GM18517 (cell line): ENCODE measurements around the gene PIK3CB.

ENCODE experiments used
- ATAC-seq: cut with Tn5 transposase; IDR thresholded peaks from one replicate; pipeline ENCODE4 v1.9.1; 2021; ENCODE audit warnings: mild to moderate bottlenecking, moderate library complexity; ENCODE audit not compliant: unreplicated experiment

The PIK3CB gene

DNA sequence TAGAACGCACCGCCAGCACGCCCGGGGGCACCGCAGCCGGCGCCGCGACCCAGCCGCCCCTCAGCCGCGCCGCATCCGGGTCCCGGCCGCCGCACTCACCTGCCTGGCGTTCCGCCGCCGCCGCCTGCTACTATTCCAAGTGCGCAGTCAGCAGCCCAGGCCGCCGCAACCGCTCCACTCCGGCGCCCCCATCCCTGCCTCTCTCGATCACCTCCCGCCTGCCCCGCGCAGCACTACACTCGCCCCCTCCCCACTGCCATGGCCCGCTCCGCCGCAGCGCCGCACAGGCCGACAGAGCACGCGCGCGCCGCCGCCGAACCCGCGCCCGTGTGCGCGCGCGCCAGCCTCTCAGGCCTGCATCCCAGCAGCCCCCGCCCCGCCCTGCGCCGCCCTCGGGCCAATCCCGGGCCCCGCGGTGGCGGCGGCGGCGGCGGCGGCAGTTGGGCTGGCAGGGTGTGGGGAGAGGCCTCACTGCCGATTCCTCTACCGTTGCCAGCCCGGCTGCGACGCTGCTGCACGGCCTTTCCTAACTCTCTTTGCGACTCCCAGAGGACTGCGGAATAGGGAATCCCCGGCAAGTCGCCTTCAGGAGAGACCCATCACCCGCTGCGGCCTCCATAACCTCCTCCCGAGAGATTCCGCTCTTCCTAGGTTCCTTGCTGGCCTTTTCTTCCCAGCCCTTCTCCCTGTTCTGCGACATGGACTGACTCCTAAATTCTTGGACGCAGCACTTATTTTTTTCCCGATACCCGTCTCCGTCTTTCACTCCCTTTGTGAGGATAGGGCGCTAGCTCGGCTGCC lies at the start of gene PIK3CB:
PIK3CB (minus strand) TSS at position 333 of the 801 bp plus-strand sequence. CDS start 75,585 bp downstream, outside the sequence.
- ATAC-seq: peak; percentile 80

DNA sequence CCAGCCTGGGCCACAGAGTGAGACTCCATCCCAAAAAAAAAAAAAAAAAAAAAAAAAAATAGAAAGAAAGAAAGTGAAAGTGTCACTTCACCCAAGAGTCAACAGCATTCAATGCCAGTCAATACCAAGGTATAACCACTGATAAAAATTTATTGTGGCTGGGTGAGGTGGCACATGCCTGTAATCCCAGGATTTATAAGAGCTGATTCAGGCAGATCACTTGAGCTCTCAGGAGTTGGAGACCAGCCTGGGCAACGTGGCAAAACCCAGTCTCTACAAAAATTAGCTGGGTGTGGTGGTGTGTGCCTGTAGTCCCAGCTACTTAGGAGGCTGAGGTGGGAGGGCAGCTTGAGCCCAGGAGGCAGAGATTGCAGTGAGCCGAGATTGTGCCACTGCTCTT lies 46.5 kb upstream of the PIK3CB start:
- ATAC-seq: no peak

DNA sequence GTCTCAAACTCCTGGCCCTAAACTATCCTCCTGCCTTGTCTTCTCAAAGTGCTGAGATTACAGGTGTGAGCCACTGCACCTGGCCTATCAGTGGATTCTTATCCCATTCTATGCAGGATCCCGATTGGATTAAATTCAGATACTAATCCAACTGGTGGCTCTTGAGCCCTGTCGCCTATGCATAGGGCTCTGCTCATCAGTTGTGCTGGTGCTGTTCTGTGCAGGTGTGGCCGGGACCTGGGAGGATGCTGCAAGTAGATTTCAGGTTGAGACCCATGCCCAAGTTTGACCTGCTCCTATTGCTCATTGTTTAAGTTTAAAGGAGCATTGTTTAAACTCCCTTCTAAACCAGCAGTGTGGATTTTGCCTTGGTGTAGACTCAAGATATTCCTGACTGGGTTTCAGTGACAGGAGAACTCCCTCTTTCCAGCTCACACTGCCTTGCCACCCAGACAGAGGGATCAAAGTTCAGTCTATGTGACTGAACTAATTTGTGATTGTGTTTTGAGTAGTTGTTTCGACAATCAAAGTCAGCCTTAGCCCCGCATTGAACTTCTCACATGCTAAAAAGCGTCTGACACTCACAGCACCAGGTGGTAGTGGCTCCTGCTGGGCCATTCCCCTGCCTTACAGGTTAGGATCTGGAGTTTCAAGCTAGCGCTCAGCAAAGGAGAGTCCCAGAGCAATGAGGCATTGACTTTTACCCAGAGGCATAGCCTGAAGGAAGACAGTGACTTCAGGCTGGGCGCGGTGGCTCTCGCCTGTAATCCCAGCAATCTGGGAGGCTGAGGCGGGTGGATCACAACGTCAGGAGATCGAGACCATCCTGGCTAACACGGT lies 45.0 kb upstream of the PIK3CB start:
- ATAC-seq: no peak

DNA sequence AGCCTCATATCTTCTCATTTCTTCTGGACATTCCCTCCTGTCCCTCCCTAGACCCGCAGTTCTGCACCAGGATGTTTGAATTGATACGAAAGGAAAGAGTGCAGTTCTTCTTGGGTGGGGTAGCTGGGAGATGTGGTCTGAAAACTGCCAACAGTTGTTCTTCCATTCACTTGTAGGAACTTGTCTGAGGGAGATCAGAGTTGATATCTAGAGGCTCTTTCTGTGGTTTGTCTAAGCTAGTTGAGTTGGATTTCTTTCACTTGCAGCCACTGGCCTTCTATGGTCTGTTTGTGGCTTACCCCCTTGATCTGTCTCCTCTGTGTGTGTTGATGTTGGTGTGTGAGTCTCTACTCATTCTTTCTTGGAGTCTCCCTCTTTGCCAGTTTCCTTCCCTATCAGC lies 42.5 kb upstream of the PIK3CB start:
- no peak for ATAC-seq

DNA sequence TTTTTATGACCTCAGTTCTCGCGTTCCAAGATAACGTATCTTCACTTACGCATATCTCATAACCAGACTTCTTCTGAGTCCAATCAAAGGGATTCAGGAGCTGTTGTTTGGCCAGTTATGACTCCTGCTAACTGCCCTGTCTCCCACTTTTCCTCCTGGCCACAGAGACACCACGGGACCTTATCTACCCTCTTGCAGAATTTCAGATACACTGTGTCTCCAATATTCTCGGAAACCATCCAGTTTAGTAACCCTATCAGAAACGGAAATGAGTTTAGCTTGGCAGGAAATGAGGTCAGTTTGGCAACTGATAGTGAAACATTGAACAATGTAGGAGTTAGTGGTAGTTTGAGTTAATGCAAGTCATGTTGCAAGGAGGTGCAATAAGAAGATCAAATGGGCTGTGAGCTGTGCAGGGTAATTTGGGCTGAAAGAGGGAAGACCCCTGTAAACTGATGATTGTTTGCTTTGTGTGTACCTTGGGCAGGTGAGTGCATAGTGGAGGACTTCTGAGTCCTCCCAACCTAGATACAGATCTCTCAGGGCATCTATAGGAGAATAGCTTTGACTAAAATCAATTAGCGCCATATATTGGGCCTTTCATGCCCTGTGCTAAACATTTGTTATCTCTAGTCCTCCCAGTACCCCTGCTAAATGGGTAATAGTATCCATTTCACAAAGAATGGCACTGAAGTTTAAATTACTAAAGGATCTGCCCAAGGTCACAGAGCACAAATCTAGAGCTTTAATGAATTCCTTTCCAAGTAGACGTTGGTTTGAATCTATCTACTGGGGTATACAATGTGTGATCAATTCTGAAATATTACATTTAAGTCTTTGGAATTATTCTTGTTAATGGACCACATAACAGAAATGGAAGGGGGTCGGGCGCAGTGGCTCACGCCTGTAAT lies 41.3 kb upstream of the PIK3CB start:
- ATAC-seq: no peak

DNA sequence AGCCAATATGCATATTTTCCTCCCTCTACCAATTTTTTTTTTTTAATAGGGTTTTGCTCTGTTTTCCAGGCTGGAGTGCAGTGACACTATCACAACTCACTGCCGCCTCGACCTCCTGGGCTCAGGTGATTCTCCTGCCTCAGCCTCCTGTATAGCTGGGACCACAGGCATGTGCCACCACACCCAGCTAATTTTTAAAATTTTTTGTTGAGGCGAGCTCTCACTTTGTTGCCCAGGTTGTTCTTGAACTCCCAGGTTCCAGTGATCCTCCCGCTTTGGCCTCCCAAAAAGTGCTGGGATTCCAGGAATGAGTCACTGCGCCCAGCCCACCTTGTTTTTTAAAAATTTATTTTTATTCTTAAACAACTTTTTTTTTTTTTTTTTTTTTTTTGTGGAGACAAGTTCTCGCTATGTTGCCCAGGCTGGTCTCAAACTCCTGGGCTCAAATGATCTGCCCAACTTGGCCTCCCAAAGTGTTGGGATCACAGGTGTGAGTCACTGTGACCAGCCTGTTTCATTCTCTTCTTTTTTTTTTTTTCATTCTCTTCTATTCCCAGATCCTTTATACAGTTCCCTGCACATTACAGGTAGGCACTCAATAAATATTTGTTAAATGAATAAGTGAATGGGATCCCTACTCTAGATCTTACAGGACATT lies 40.5 kb upstream of the PIK3CB start:
- no peak for ATAC-seq

DNA sequence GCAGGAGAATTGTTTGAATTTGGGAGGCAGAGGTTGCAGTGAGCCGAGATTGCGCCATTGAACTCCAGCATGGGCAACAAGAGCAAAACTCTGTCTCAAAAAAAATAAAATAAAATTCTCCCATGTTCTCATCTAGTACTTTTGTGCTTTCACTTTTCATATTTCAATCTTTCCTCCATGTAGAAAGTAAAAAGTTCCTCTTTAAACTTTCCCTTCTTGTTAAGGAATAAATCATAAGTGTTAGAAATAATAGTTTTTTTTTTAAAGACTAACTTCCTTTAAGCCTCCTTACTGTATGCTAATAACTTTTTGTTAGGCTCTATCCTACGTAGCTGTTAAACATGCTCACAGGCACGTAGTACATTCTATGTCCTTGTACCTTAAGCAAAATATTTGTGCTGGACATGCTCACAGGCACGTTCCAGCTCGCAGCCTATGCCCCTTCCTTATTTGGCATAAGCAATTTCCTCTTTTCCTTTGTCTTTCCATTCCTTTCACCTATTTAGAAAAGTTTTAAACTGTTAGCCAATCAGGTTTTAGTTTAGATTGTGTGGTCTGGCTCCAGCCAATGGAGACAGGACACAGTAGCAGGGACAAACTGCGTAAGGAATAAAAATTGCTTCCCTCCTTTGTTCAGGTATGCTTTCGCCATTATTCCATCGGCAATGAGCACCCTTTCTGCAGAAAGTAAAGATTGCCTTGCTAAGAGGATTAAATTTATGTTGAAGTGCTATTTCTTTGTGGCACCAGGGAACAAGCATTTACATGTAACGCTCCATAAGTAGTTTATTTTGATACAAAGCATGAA lies 38.9 kb upstream of the PIK3CB start:
- ATAC-seq: no peak

DNA sequence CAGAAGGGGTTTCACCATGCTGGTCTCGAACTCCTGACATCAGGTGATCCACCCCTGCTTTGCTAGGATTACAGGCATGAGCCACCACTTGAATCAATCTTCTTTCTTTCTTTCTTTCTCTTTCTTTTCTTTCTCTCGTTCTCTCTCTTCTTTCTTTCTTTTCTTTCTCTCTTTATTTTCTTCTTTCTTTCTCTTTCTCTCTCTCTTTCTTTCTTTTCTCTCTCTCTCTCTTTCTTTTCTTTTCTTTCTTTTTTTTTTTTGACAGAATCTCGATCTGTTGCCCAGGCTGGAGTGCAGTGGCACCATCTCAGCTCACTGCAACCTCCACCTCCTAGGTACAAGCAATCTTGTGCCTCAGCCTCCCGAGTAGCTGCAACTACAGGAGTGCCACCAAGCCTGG lies 37.9 kb upstream of the PIK3CB start:
- ATAC-seq: no peak

DNA sequence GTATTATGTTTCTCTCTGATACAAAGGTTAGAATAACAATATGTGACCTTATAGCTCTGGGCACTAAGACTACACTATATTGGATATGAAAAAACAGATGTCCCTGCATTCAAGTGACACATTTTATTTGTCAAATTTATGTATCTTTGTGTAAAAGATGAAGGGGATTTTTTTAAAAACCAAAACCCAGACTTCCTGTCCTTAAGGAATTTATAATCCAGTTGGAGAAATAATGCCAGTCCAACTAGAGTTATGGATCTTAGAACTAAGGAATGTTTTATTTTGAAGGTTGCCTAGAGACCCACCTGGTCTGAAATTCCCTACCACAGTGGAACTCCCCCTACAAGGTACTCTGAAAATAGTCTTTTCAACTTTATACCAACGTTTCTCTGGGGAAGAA lies 33.3 kb upstream of the PIK3CB start:
- no peak for ATAC-seq

DNA sequence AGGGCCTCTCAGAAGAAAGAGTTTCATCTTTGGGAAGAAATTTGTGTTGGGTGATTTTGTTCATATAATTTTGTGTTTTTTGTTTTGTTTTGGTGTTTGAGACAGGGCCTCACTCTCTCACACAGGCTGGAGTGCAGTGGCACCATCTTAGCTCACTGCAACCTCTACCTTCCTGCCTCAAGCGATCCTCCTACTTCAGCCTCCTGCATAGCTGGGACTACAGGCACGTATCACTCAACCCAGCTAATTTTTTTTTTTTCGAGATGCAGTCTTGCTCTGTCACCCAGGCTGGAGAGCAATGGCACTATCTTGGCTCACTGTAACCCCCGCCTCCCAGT lies 29.0 kb upstream of the PIK3CB start:
- ATAC-seq: no peak

DNA sequence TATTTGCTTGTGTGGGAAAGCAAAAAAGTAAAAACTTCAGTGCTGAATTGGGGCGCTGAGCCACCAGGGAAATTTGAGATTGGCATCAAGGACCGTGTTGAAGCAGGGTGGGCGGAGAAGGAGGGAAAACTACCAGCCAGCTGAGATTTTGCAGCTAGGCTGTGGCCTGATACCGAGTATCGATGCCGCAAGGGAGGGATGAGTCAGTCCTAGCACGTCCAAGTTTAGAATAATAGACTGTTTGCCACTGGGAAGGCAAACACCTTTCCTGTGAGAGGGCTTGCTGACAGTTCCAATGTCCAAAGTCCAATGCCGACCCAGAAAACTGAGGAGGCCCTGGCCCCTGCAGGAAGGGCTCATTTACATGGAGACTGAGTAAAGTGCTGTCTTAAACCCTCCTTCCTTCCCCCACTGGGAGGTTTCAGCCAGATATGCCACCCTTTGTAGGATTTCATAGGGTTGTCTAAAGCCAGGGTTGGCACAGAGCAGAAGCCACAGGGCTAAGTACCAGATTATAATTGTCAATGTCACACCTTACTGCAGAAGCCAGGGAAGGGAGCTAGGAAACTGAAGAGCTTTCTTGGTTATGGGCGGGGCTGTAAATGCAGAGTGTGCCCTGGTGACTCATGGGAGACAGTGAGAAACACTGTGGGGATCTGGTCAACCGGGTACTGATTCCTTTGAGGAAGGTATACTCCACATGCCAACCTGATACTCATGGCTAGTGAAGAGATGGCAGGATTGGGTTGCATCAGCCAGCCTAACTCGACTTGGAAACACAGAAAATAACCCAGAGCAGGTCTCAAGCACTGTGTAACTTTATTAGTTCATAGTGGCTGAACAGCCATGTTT lies 28.4 kb upstream of the PIK3CB start:
- ATAC-seq: no peak

DNA sequence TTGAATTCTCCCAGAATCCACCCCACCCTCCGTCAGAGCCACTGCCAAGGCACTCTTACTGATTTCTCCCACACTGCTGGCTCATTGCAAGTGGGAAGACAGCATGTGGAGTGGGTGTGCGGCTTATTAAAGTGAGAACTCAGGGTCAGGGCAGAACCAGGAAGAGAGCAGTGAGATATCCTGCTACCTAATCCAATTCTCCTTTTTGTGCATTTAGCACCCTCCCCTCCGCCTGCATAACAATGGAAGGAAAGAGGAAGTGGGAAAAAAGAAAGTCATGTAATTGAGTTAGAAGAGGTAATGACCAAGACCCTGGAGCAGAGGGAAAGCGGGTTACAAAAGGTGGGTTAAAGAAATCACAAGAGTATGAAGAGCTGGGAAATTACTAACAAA lies 27.8 kb upstream of the PIK3CB start:
- no peak for ATAC-seq

DNA sequence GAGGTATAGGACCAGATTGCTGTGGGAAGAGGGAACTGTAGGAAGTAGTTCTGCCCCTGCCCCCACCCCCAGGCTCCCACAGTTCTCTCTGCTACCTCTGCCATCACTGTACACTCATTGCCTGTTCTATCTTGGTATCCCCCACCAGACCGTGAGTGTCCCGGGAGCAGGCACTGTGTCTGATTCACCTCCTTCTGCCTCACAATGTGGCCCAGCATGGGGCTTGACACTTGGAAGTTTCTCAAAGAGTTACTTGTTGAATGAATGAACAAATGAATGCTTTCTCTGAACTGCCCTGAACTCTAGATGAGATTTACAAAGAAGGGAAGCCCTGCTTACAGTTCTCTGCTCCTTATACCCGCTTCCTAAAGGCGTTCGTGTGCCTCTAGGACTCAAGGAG lies 27.1 kb upstream of the PIK3CB start:
- no peak for ATAC-seq

DNA sequence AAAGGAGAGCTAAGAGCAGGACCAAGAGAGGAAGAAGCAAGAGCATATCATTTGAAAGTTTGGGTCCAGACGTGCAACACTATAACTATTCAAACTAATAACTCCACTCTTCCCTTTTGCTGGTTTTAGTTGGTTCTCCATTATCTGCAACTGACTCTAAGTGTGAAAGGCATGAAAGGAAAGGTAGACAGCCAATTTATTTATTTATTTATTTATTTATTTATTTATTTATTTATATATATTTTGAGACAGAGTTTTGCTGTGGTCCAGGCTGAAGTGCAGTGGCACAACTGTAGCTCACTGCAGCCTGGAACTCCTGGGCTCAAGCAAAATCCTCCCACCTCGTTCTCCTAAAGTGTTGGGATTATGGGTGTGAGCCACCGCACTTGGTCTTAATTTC lies 22.1 kb upstream of the PIK3CB start:
- ATAC-seq: no peak

DNA sequence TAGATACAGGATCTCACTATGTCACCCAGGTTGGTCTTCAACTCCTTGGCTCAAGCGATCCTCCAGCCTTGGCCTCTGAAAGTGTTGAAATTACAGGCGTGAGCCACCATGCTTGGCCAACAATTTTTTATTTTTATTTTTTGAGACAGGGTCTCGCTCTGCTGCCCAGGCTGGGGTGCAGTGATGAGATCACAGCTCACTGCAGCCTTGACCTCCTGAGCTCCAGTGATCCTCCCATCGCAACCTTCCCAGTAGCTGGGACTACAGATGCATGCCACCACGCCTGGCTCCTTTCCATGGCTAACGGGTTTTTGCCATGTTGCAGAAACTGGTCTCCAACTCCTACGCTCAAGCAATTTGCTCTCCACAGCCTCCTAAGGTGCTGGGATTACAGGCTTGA lies 20.2 kb upstream of the PIK3CB start:
- no peak for ATAC-seq

DNA sequence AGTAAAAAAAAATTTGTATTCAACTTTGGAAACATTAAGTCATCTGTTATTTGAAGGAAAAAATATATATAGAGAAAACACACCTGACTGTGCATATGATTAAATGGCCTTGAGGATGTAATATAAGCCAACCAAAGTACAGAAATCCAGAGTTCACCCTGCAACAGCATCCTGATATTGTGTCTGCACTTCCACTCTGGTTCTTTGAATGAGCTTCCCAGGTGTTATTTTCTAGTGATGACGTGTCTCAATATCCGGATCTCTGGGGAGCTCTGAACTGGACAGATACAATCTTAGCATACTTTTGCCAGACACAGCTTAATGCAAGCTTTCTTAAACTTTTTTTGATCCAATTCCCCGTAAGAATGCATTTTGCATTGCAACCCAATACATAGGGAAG lies 19.5 kb upstream of the PIK3CB start:
- no peak for ATAC-seq

DNA sequence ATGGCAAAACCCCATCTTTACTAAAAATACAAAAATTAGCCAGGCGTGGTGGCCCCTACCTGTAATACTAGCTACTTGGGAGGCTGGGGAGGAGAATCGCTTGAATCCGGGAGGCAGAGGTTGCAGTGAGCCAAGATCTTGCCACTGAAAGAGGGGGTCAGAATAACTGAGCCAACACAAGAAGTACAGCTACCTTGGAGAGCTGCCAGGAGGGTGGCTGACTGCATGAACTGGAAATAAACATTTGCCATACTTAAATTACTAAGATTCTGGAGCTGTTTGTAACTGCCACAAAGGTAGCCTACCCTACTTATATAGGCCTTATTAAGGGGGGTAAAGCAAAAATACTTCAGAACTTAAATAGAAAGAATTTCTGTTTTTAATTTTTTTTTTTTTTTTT lies 15.4 kb upstream of the PIK3CB start:
- ATAC-seq: no peak

DNA sequence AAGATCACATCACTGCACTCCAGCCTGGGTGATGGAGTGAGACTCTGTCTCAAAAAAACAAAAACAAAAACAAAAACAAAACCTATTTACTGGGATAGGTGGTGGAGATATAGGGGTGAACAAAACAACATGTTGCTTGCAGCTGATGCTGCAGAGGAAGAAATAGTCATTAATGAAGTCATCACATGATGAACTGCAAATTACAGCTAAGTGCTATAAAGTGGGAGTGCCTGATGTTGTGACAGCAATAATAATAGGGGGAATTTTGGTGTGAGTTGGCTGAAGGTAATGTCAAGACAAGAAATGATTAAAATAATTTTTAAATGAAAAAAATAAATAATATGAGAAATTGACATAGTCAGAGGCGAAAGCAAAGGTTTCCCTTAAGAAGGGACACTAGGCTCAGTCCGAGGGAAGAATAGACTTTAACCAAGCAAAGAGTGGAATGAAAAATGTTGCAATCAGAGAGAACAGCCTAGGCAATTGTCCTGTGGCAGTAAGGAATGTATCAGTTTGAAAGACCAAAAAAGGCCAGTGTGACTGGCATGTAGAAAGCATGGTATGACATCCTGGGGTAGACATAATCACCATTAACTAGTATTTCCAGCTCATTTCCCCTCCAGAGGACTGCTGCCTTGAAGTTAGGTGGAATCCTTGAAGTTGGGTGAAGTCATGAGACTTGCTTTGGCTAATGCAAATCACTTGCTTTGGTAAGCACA lies 14.7 kb upstream of the PIK3CB start:
- no peak for ATAC-seq
